H1 (cell line): Measurements from ENCODE around the gene ATP5MC3. TPM values are rescaled to one million over a fixed set of nuclear protein-coding genes. Genes with fewer than 3 reads are reported as not detected.

Experiments
- CTCF ChIA-PET: fragments of 300-600 bp; sonication (Branson Sonifier 250); formaldehyde crosslinking; loops from one replicate; lab custom pipeline; 2021; ENCODE audit not compliant: partially characterized antibody; lab: Charles Lee
- POLR2A ChIA-PET: fragments of 300-600 bp; sonication (Branson Sonifier 250); formaldehyde crosslinking; loops from one replicate; lab custom pipeline; 2021; ENCODE audit warnings: inconsistent platforms; ENCODE audit not compliant: partially characterized antibody; lab: Charles Lee
- DNase-seq, 2 experiments: peaks; one replicate each; pipeline versions ENCODE4 v3.0.0 to v3.0.0-alpha.2; 2010 to 2022; ENCODE audit warnings: low spot score in 2 of 2, low read depth in 1 of 2, mixed read lengths in 1 of 2
- FAIRE-seq: peaks from 2 replicates; lab custom pipeline; 2011; peaks lifted over from hg19 to GRCh38; lab: Jason Lieb, UNC
- H2AFZ ChIP-seq: 2 replicates; pipeline ENCODE4 v1.8.1; 2012; ENCODE audit warnings: low read length, inconsistent platforms
- H2AK5ac ChIP-seq: 2 replicates; pipeline ENCODE4 v1.6.1; 2013; ENCODE audit warnings: low read depth, low read length
- H2BK120ac ChIP-seq: replicated peaks from 2 replicates; pipeline ENCODE3; 2013; ENCODE audit warnings: low read depth, low read length, inconsistent platforms
- H2BK12ac ChIP-seq: 2 replicates; pipeline ENCODE4 v1.6.1; 2013; ENCODE audit warnings: low read depth, low read length
- H2BK15ac ChIP-seq: 2 replicates; pipeline ENCODE4 v1.6.1; 2013; ENCODE audit warnings: low read length
- H2BK20ac ChIP-seq: 2 replicates; pipeline ENCODE4 v1.6.1; 2013; ENCODE audit warnings: low read length
- H2BK5ac ChIP-seq: 2 replicates; pipeline ENCODE4 v1.6.1; 2013; ENCODE audit warnings: low read depth, low read length
- H3K14ac ChIP-seq: 2 replicates; pipeline ENCODE4 v1.6.1; 2013; ENCODE audit warnings: inconsistent platforms; ENCODE audit not compliant: insufficient read length
- H3K18ac ChIP-seq: 2 replicates; pipeline ENCODE4 v1.6.1; 2013; ENCODE audit warnings: low read length; ENCODE audit errors: extremely low read depth
- H3K23ac ChIP-seq: 2 replicates; pipeline ENCODE4 v1.6.1; 2013; ENCODE audit warnings: inconsistent platforms; ENCODE audit not compliant: insufficient read length
- H3K23me2 ChIP-seq: 2 replicates; pipeline ENCODE4 v1.6.1; 2013; ENCODE audit warnings: low read depth, low read length
- H3K27ac ChIP-seq: 2 replicates; pipeline ENCODE4 v1.6.1; 2011; ENCODE audit warnings: low read depth, low read length, inconsistent platforms
- H3K27me3 ChIP-seq, 4 experiments: replicated peaks in 1 of 4; 1 replicate in 1 of 4; 2 replicates in 3 of 4; pipeline versions ENCODE4 v1.6.1 to v1.8.1; 2011 to 2013; ENCODE audit warnings: low read length in 3 of 4, mild to moderate bottlenecking in 3 of 4, inconsistent platforms in 2 of 4, mixed read lengths in 2 of 4, moderate library complexity in 1 of 4; ENCODE audit not compliant: control insufficient read depth in 3 of 4, insufficient read depth in 3 of 4; ENCODE audit errors: extremely low read depth in 1 of 4
- H3K36me3 ChIP-seq, 4 experiments: 2 replicates each; pipeline versions ENCODE4 v1.6.1 to v1.8.1; 2011 to 2013; ENCODE audit warnings: mild to moderate bottlenecking in 4 of 4, low read length in 3 of 4, moderate library complexity in 2 of 4, control low read depth in 1 of 4, inconsistent platforms in 1 of 4; ENCODE audit not compliant: insufficient read depth in 4 of 4, control insufficient read depth in 2 of 4
- H3K4ac ChIP-seq: replicated peaks from 2 replicates; pipeline ENCODE3; 2013; ENCODE audit warnings: low read length, low read depth, mixed read lengths, inconsistent platforms; ENCODE audit not compliant: insufficient read length
- H3K4me1 ChIP-seq, 4 experiments: replicated peaks in 1 of 4; 1 replicate in 1 of 4; 2 replicates in 3 of 4; pipeline versions ENCODE4 v1.6.1 to v1.8.1; 2011 to 2013; ENCODE audit warnings: low read length in 3 of 4, inconsistent platforms in 2 of 4, mixed read lengths in 1 of 4; ENCODE audit not compliant: insufficient read depth in 4 of 4, control insufficient read depth in 3 of 4
- H3K4me2 ChIP-seq, 2 experiments: 2 replicates each; pipeline versions ENCODE4 v1.6.1 to v1.8.1; 2011 to 2013; ENCODE audit warnings: low read depth in 2 of 2, low read length in 2 of 2, control low read depth in 1 of 2, inconsistent platforms in 1 of 2, mild to moderate bottlenecking in 1 of 2; ENCODE audit not compliant: insufficient read depth in 1 of 2
- H3K4me3 ChIP-seq, 4 experiments: fragments of 200-600, 300-600 bp in 1 of 4; sonication (generic), shearing (Covaris generic), sonication (Bioruptor Twin) in 1 of 4; 2 replicates each; pipeline versions ENCODE4 v1.5.1 to v1.8.1; 2011 to 2016; ENCODE audit warnings: low read length in 4 of 4, low read depth in 3 of 4, control low read depth in 2 of 4, inconsistent platforms in 2 of 4, mild to moderate bottlenecking in 2 of 4, mixed read lengths in 1 of 4, moderate library complexity in 1 of 4; ENCODE audit not compliant: insufficient read depth in 2 of 4; ENCODE audit errors: extremely low read depth in 1 of 4
- H3K56ac ChIP-seq: replicated peaks from 2 replicates; pipeline ENCODE3; 2013; ENCODE audit warnings: low read depth, mild to moderate bottlenecking, mixed read lengths, low read length, inconsistent platforms; ENCODE audit not compliant: insufficient read length
- H3K79me1 ChIP-seq: 2 replicates; pipeline ENCODE4 v1.6.1; 2013; ENCODE audit warnings: low read depth, low read length, control low read depth
- H3K79me2 ChIP-seq, 2 experiments: 2 replicates each; pipeline versions ENCODE4 v1.6.1 to v1.8.1; 2012 to 2013; ENCODE audit warnings: low read length in 2 of 2, mild to moderate bottlenecking in 2 of 2, inconsistent platforms in 1 of 2; ENCODE audit not compliant: insufficient read depth in 2 of 2, control insufficient read depth in 1 of 2
- H3K9ac ChIP-seq, 4 experiments: replicated peaks in 1 of 4; 1 replicate in 1 of 4; 2 replicates in 3 of 4; pipeline versions ENCODE4 v1.6.1 to v1.8.1; 2011 to 2013; ENCODE audit warnings: low read depth in 3 of 4, low read length in 3 of 4, control low read depth in 2 of 4, mild to moderate bottlenecking in 2 of 4, moderate library complexity in 2 of 4, inconsistent platforms in 1 of 4; ENCODE audit errors: extremely low read depth in 1 of 4
- H3K9me3 ChIP-seq, 2 experiments: 2 replicates each; pipeline versions ENCODE4 v1.6.1 to v1.8.1; 2012 to 2013; ENCODE audit warnings: mild to moderate bottlenecking in 2 of 2, moderate library complexity in 2 of 2, control low read depth in 1 of 2, inconsistent platforms in 1 of 2, low read depth in 1 of 2, low read length in 1 of 2, mixed read lengths in 1 of 2; ENCODE audit not compliant: insufficient read depth in 2 of 2
- H4K20me1 ChIP-seq, 2 experiments: replicated peaks in 1 of 2; 2 replicates each; pipeline versions ENCODE3 to v1.8.1; 2011 to 2013; ENCODE audit warnings: inconsistent platforms in 2 of 2, low read length in 2 of 2, mild to moderate bottlenecking in 1 of 2; ENCODE audit not compliant: insufficient read depth in 2 of 2, control insufficient read depth in 1 of 2
- H4K5ac ChIP-seq: 2 replicates; pipeline ENCODE4 v1.6.1; 2013; ENCODE audit warnings: low read length, low read depth, mixed read lengths, inconsistent platforms; ENCODE audit not compliant: insufficient read length
- H4K8ac ChIP-seq: 2 replicates; pipeline ENCODE4 v1.8.0; 2013; ENCODE audit warnings: mild to moderate bottlenecking, moderate library complexity, low read length, inconsistent platforms; ENCODE audit not compliant: insufficient read depth; ENCODE audit errors: extremely low read depth
- H4K91ac ChIP-seq: replicated peaks from 2 replicates; pipeline ENCODE3; 2013; ENCODE audit warnings: low read length, mixed read lengths, inconsistent platforms; ENCODE audit not compliant: insufficient read length
- BCL11A ChIP-seq, 2 experiments: IDR thresholded peaks; one replicate each; pipeline ENCODE4 v1.6.1; 2011; ENCODE audit warnings: low read depth in 2 of 2, low read length in 2 of 2, mild to moderate bottlenecking in 2 of 2
- CTBP2 ChIP-seq: IDR thresholded peaks from 2 replicates; pipeline ENCODE4 v1.7.0; 2011; ENCODE audit warnings: borderline replicate concordance, mild to moderate bottlenecking, moderate library complexity, mixed read lengths, low read length; ENCODE audit not compliant: insufficient read depth, insufficient read length
- EGR1 ChIP-seq: IDR thresholded peaks from 2 replicates; pipeline ENCODE4 v1.6.1; 2011; ENCODE audit warnings: low read depth, low read length, borderline replicate concordance
- GABPA ChIP-seq: IDR thresholded peaks from 2 replicates; pipeline ENCODE4 v1.6.1; 2011; ENCODE audit warnings: mild to moderate bottlenecking, low read length, moderate library complexity, borderline replicate concordance; ENCODE audit not compliant: insufficient read depth
- HDAC2 ChIP-seq, 2 experiments: fragments of 300-600 bp in 1 of 2; sonication (generic) in 1 of 2; IDR thresholded peaks; 2 replicates each; pipeline ENCODE4 v1.6.1; 2011 to 2012; ENCODE audit warnings: low read depth in 2 of 2, low read length in 2 of 2, mild to moderate bottlenecking in 2 of 2, moderate library complexity in 2 of 2, borderline replicate concordance in 1 of 2, inconsistent platforms in 1 of 2
- HDAC6 ChIP-seq: IDR thresholded peaks from one replicate; pipeline ENCODE4 v1.7.1; 2012; ENCODE audit warnings: low read depth, mild to moderate bottlenecking, inconsistent platforms, low read length, moderate library complexity
- KDM1A ChIP-seq: fragments of 200-600, 300-600 bp; sonication (generic); IDR thresholded peaks from 2 replicates; pipeline ENCODE4 v1.7.1; 2016; ENCODE audit warnings: mild to moderate bottlenecking, low read length, borderline replicate concordance
- KDM4A ChIP-seq: IDR thresholded peaks from one replicate; pipeline ENCODE4 v1.7.1; 2012; ENCODE audit warnings: low read depth, mild to moderate bottlenecking, moderate library complexity, low read length, inconsistent platforms; ENCODE audit not compliant: severe bottlenecking
- POU5F1 ChIP-seq: IDR thresholded peaks from 2 replicates; pipeline ENCODE4 v1.6.1; 2011; ENCODE audit warnings: low read depth, mild to moderate bottlenecking, low read length, moderate library complexity
- RAD21 ChIP-seq, 2 experiments: IDR thresholded peaks in 1 of 2; conservative IDR thresholded peaks in 1 of 2; 2 replicates each; pipeline ENCODE4 v1.6.1; 2011; ENCODE audit warnings: low read depth in 2 of 2, low read length in 2 of 2, improper control_type of control experiment in 1 of 2, inconsistent platforms in 1 of 2, mild to moderate bottlenecking in 1 of 2, moderate library complexity in 1 of 2
- SP1 ChIP-seq: IDR thresholded peaks from 2 replicates; pipeline ENCODE4 v1.6.1; 2011; ENCODE audit warnings: low read depth, low read length
- YY1 ChIP-seq: IDR thresholded peaks from 2 replicates; pipeline ENCODE4 v1.6.1; 2011; ENCODE audit warnings: low read depth, mild to moderate bottlenecking, low read length
- WGBS, 2 experiments: shearing (Covaris generic) in 1 of 2; methylation state at CpG; one replicate each; pipeline versions ENCODE4 v1.1.6 to v1.1.7; 2013 to 2015; ENCODE audit warnings: low lambda C conversion rate in 2 of 2, mixed read lengths in 2 of 2, inconsistent platforms in 1 of 2, low coverage in 1 of 2, missing lambda C conversion rate in 1 of 2; ENCODE audit not compliant: insufficient replicate concordance in 2 of 2, insufficient coverage in 1 of 2, insufficient read length in 1 of 2; ENCODE audit errors: extremely low coverage in 1 of 2, missing lambda C conversion rate in 1 of 2; 5-methylcytosine and 5-hydroxymethylcytosine counted together
- polyA plus RNA-seq, 7 experiments: library from polyadenylated mRNA; depleted of rRNA in 3 of 7; stranded (reverse) in 5 of 7; unstranded in 2 of 7; fragments of >200 nt in 5 of 7; fragments of 200-250 nt in 2 of 7; gene quantifications; 1 replicate in 5 of 7; 2 replicates in 1 of 7; 4 replicates in 1 of 7; pipeline versions ENCODE4 v1.2.1 to v1.2.3, GENCODE V29; 2011 to 2013; ENCODE audit warnings: missing spikeins in 2 of 7, mixed read lengths in 2 of 7
- total RNA-seq: library from RNA; stranded (reverse); fragmentation: NEBNext Ultra II Directional; extraction: Animal tissue kit (Norgen Biotek cat#: 25700); gene quantifications from 2 replicates; pipeline ENCODE4 v1.2.1, GENCODE V29; 2021
- TF ChIP-seq, protein P1 (sequence below): IDR thresholded peaks from 2 replicates; pipeline ENCODE4 v1.6.1; 2011; ENCODE audit warnings: low read depth, mild to moderate bottlenecking, low read length; ENCODE audit not compliant: insufficient read depth

Gene ATP5MC3
- total and polyA plus RNA-seq, 2 of the 8 experiments (the other 6 are each of a cell fraction or from before 2014, with no cell fraction given) = 320 to 856 TPM

DNA sequence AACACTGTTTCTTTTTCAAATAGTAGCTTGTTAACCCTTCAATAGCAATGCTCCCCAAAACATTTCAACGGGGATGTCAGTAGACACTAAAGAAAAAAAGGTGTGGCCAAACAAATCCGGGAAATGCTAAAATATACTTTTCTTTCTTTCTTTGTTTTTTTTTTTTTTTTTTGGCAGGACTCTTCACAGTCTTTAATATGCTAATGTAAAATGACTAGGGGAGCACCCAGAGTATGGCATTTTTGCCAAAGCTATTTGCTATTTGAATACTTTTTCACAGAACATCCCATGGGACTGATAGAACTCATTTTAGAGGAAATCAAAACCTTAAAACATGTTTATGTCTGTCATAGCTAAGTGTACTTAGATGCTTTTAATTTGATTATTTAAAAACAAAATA, 45.6 kb downstream of the ATP5MC3 start:
- CTCF ChIA-PET = interaction anchor here (0.6 to 1.7 kb wide), 9 partner anchors 14 to 962 kb away, joined by 3 to 5 read pairs (median 3); no protein-coding TSS in a partner anchor
- peaks cover 0 to 2% of the 10 kb centered on the region in 2 experiments for H4K20me1 ChIP-seq
- TF ChIP-seq HDAC6 = no peak
- TF ChIP-seq HDAC2 (IDR thresholded peaks at IDR 0.05; ENCODE audit: borderline replicate concordance in 1 of 2, low read depth in 2 of 2, low read length in 2 of 2) = no peak
- no peak for TF ChIP-seq EGR1
- no peak for TF ChIP-seq SP1
- TF ChIP-seq, protein P1, sequence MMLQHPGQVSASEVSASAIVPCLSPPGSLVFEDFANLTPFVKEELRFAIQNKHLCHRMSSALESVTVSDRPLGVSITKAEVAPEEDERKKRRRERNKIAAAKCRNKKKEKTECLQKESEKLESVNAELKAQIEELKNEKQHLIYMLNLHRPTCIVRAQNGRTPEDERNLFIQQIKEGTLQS = no peak
- no peak for TF ChIP-seq CTBP2
- TF ChIP-seq YY1 = no peak
- no peak for TF ChIP-seq KDM4A
- TF ChIP-seq GABPA = no peak
- TF ChIP-seq RAD21 (IDR thresholded peaks at IDR 0.05 in 1 of 2, conservative IDR thresholded peaks at IDR 0.05 in 1 of 2; ENCODE audit: low read depth in 2 of 2, low read length in 2 of 2) = no peak
- TF ChIP-seq KDM1A = no peak
- no peak for TF ChIP-seq BCL11A (IDR thresholded peaks at IDR 0.05; ENCODE audit: low read depth in 2 of 2, low read length in 2 of 2)
- TF ChIP-seq POU5F1 = no peak

More for the DNA sequence above, 45.6 kb downstream of the ATP5MC3 start:
- Histone ChIP-seq H3K27me3 (no peaks in the 10 kb centered on the region), H3K18ac (no peak overlapping the region), H2BK120ac (no peak overlapping the region), H3K79me1 (no peaks in the 10 kb centered on the region), H2BK20ac (no peak overlapping the region), H4K5ac (no peak overlapping the region), H2AFZ (no peak overlapping the region), H4K8ac (no peak overlapping the region), H3K14ac (no peak overlapping the region), H3K27ac (no peak overlapping the region), H3K4me2 (no peak overlapping the region), H3K4me1 (no peaks in the 10 kb centered on the region; a peak in 1 of 7 replicates), H3K23me2 (no peaks in the 10 kb centered on the region), H3K56ac (no peak overlapping the region), H3K4me3 (peak overlapping the region in 1 of 4 experiments; percentile 3; a peak in 1 of 8 replicates), H2AK5ac (no peak overlapping the region), H3K79me2 (peaks cover 0 to 46% of the 10 kb centered on the region in 2 experiments; a peak in 2 of 4 replicates), H3K4ac (no peak overlapping the region), H3K9me3 (no peaks in the 10 kb centered on the region), H3K23ac (no peak overlapping the region), H3K36me3 (peaks cover 0 to 26% (median 0%) of the 10 kb centered on the region in 4 experiments; a peak in 2 of 8 replicates), H3K9ac (no peak overlapping the region), H2BK12ac (no peak overlapping the region), H2BK5ac (no peak overlapping the region), H2BK15ac (no peak overlapping the region), H4K91ac (no peak overlapping the region)
- POLR2A ChIA-PET = no interaction called here
- 57% methylated on average over 2 of the region's 2 CpGs; no CpG with 5 or more reads in 1 of the 2 experiments for WGBS, 2 experiments
- FAIRE-seq = no peak
- no peak for DNase-seq
